Right lobe of liver (tissue), 6 donors: ENCODE data around the gene SSTR5. TPM values are rescaled to one million over a fixed set of nuclear protein-coding genes. Genes with fewer than 3 reads are reported as not detected.
A peak's percentile ranks its signal among the peaks of the same experiment; 100 is the strongest.

Source experiments
- ATAC-seq, 4 donors: fragments of 200-7000 bp; cut with Tn5 transposase; one replicate each; pipeline ENCODE4 v1.9.1; 2020; ENCODE audit warnings: mild to moderate bottlenecking in 4 of 4, moderate library complexity in 4 of 4
- DNase-seq, 3 donors: peaks; one replicate each; pipeline ENCODE4 v3.0.0-alpha.2; 2020
- H3K27ac ChIP-seq, 3 donors: fragments of 200-600 bp; one replicate each; pipeline ENCODE4 v1.8.0; 2022
- H3K27me3 ChIP-seq, 2 donors: fragments of 200-600 bp; one replicate each; pipeline ENCODE4 v1.8.0; 2022
- H3K36me3 ChIP-seq, 4 donors: fragments of 200-600 bp; sonication (generic) in 1 of 4; one replicate each; pipeline versions ENCODE4 v1.5.1 to v1.8.0; 2017 to 2022; ENCODE audit warnings: control low read depth in 1 of 4
- H3K4me1 ChIP-seq, 4 donors: fragments of 200-600 bp; sonication (generic) in 1 of 4; one replicate each; pipeline versions ENCODE4 v1.5.1 to v1.8.0; 2017 to 2022; ENCODE audit warnings: control low read depth in 1 of 4
- H3K4me3 ChIP-seq, 3 donors: fragments of 200-600 bp; one replicate each; pipeline ENCODE4 v1.8.0; 2022
- H3K9me3 ChIP-seq, 4 donors: fragments of 200-600 bp; sonication (generic) in 1 of 4; one replicate each; pipeline versions ENCODE4 v1.5.1 to v1.8.0; 2017 to 2022; ENCODE audit warnings: control low read depth in 1 of 4
- POLR2A ChIP-seq: fragments of 450-650 bp; IDR thresholded peaks from one replicate; pipeline ENCODE4 v1.6.1; 2017; ENCODE audit warnings: antibody characterized with exemption, mild to moderate bottlenecking
- WGBS: methylation state at CpG from one replicate; pipeline ENCODE4 v1.1.6; 2018; ENCODE audit warnings: low coverage, low lambda C conversion rate; ENCODE audit not compliant: insufficient coverage; ENCODE audit errors: missing lambda C conversion rate; 5-methylcytosine and 5-hydroxymethylcytosine counted together
- intact Hi-C, 2 donors: fragments of 100-400 bp; cut with DNase I; formaldehyde crosslinking; loops; one replicate each; pipeline versions ENCODE4 v1.11.2 to v1.14.1; 2022
- total RNA-seq, 6 experiments: library from RNA; depleted of rRNA in 2 of 6; stranded (reverse); fragments of >200 nt in 2 of 6; fragmentation: NEBNext Ultra II Directional in 3 of 6; extraction: Animal tissue kit (Norgen Biotek cat#: 25700) in 3 of 6; gene quantifications; one replicate each; pipeline versions ENCODE4 v1.1.0 to v1.2.4, GENCODE V29; 2016 to 2023
- TF ChIP-seq, protein P1 (sequence below), 4 donors: fragments of 200-600 bp in 3 of 4; fragments of 450-650 bp in 1 of 4; IDR thresholded peaks; one replicate each; pipeline versions ENCODE4 v1.5.1 to v1.8.0; 2016 to 2022; ENCODE audit warnings: antibody characterized with exemption in 4 of 4, mild to moderate bottlenecking in 2 of 4
- donor health status: DM: no; HTN: yes; CAD: no.
- donor health status: DM: no; HTN: no; CAD: no.
- donor health status: DM: no; HTN: no; CAD: no.
- donor health status: DM: no; HTN: yes; CAD: no.
- donor health status: DM: no; HTN: yes; CAD: no.

SSTR5 gene
- total RNA-seq, 6 experiments from 2014 or later = not detected

DNA sequence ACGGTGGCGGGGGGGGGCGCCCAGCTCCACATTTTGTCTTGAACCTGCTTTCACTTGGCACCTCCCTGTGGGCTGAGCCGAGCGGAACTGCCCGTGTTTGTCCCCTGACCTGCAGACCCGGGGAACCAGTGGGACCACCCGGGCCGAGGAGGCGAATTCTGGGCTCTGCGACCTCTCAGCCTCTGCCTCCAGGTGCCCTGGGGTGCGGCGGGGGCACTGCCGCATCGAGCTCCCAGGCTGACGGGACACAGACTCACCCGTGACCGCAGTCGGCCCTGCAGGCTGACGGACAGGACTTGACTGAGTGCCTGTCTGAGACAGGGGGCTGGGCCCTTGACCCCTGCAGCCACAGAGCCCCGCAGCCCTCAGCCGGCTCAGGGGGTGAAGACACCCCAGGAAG is 34.6 kb downstream of the SSTR5 start:
- no peak overlapping the region for H3K4me3 ChIP-seq
- H3K27me3 ChIP-seq = peaks cover 6 to 10% of the 10 kb centered on the region in 2 donors
- no peaks in the 10 kb centered on the region for H3K36me3 ChIP-seq
- H3K4me1 ChIP-seq = peaks cover 0 to 3% (median 2%) of the 10 kb centered on the region in 4 donors
- ATAC-seq = no peak
- TF ChIP-seq, protein P1, sequence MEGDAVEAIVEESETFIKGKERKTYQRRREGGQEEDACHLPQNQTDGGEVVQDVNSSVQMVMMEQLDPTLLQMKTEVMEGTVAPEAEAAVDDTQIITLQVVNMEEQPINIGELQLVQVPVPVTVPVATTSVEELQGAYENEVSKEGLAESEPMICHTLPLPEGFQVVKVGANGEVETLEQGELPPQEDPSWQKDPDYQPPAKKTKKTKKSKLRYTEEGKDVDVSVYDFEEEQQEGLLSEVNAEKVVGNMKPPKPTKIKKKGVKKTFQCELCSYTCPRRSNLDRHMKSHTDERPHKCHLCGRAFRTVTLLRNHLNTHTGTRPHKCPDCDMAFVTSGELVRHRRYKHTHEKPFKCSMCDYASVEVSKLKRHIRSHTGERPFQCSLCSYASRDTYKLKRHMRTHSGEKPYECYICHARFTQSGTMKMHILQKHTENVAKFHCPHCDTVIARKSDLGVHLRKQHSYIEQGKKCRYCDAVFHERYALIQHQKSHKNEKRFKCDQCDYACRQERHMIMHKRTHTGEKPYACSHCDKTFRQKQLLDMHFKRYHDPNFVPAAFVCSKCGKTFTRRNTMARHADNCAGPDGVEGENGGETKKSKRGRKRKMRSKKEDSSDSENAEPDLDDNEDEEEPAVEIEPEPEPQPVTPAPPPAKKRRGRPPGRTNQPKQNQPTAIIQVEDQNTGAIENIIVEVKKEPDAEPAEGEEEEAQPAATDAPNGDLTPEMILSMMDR (IDR thresholded peaks at IDR 0.05) = no peak
- no peak for TF ChIP-seq POLR2A
- DNase-seq = no peak
- intact Hi-C loops = no loop called here
- H3K27ac ChIP-seq = no peak overlapping the region
- no CpG with 5 or more reads among the region's 22 CpGs for WGBS
- H3K9me3 ChIP-seq = no peaks in the 10 kb centered on the region

DNA sequence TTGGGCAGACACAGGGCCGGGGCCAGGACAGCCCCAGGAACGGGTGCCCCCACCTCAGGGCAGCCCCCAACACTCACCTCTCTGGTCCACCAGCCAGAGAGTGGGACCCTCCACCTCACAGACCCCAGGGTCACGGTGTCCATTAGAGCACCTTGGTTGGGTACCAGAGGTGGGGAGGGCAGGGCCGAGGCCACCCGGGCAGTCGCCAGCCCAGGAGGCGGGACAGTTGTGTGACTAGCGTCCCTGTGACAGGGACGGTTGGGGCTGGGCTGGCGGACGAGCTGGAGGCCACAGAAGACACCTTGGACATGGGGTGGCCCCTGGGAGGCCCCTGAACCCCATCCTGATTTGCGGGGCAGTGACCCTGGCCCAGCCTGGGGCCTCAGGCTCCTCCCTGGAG is 35.2 kb downstream of the SSTR5 start:
- H3K27me3 ChIP-seq = peaks cover 6 to 10% of the 10 kb centered on the region in 2 donors
- H3K27ac ChIP-seq = no peak overlapping the region
- intact Hi-C loops = no loop called here
- DNase-seq = no peak
- H3K4me1 ChIP-seq = peaks cover 0 to 3% (median 2%) of the 10 kb centered on the region in 4 donors
- TF ChIP-seq, protein P1 (IDR thresholded peaks at IDR 0.05) = no peak
- no peak for TF ChIP-seq POLR2A
- no peak overlapping the region for H3K4me3 ChIP-seq
- no peaks in the 10 kb centered on the region for H3K36me3 ChIP-seq
- ATAC-seq = no peak
- no CpG with 5 or more reads among the region's 12 CpGs for WGBS
- no peaks in the 10 kb centered on the region for H3K9me3 ChIP-seq

DNA sequence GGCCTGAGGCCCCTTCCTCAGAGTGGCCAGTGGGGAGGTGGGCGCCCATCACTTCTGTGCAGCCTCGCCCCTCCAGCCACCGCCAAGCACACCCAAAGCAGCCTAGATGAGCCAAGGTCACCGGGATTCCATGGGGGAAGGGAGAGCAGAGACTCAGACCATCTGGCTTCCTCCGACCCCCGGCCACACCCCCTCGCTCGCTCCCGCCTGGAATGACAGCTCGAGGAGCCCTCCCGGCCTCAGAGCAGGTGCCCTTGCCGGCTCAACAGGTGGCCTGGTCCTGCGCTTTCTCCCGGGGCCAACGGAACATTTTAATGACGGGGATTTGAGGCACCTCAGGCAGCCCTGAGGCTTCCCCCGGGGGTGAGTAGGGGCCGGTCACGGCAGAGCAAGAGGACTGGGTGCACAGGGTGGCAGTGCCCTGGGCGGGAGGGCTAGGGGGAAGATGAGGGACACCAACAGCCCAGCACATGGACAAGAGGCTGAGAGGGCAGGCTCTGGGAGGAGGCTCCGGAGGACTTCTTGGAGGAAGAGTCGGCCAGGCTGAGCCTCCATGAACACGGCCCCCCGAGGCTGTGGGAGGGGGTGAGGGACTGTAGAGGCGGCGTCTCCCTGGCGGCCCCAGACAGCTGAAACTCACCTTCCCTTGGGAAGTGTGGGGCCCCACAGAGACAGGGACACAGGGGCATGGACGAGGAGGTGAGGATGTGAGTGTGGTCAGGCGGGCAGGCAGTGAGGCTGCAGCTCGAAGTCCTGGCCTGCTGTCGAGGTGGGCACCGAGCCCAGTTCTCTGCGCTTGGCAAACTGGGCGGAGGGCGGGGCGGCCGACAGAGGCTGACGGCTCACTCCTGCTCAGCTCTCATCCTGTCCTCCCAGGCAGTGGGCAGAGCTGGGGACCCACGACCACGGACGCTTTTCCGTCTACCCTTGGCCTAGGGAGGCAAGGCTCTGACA is 36.0 kb downstream of the SSTR5 start:
- peaks cover under 1 to 3% of the 10 kb centered on the region in 2 donors for H3K27me3 ChIP-seq
- peak; percentile 80 to 87 (median 82) for ATAC-seq
- intact Hi-C loops = no loop called here
- WGBS = 37% methylated on average over 8 of the region's 42 CpGs
- no peaks in the 10 kb centered on the region for H3K36me3 ChIP-seq
- TF ChIP-seq, protein P1 (IDR thresholded peaks at IDR 0.05) = no peak
- TF ChIP-seq POLR2A = no peak
- H3K4me1 ChIP-seq = peaks cover 0 to 3% (median 0%) of the 10 kb centered on the region in 4 donors
- no peak overlapping the region for H3K27ac ChIP-seq
- peak; percentile 80 to 89 (median 86) for DNase-seq
- no peaks in the 10 kb centered on the region for H3K9me3 ChIP-seq
- no peak overlapping the region for H3K4me3 ChIP-seq

DNA sequence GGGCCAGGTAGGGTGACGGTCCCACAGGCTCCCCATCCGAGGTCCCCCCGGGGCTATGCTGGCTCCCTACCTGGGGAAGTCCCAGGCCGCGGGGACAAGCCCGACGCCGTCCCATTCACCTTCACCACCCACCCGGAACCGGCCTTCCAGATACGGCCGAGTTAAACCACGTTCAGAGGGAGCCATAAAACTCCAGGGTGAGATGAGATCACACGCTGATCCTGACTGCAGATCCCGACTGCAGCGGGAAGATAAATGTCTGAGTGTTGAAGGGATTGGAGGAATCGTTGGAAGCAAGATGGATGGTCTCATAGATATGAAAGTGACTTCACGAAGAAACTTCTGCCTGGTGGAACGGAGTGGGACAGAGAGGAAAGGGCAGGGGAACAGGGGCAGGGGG is 37.1 kb downstream of the SSTR5 start:
- Histone ChIP-seq H3K27ac (no peak overlapping the region), H3K27me3 (no peaks in the 10 kb centered on the region), H3K36me3 (no peaks in the 10 kb centered on the region), H3K4me3 (no peak overlapping the region), H3K9me3 (no peaks in the 10 kb centered on the region), H3K4me1 (peaks cover 0 to 3% (median 0%) of the 10 kb centered on the region in 4 donors)
- ATAC-seq (no peak), DNase-seq (no peak)
- intact Hi-C loops = no loop called here
- 44% methylated on average over 8 of the region's 19 CpGs for WGBS
- TF ChIP-seq, protein P1 (IDR thresholded peaks at IDR 0.05) = no peak
- no peak for TF ChIP-seq POLR2A
